Large intestine (tissue), 3 donors: ENCODE measurements around the gene SLC11A1. TPM values are rescaled to one million over a fixed set of nuclear protein-coding genes. Genes with fewer than 3 reads are reported as not detected.

Experiments
- DNase-seq, 2 donors: peaks; one replicate each; pipeline versions ENCODE4 v3.0.0 to v3.0.0-alpha.2; 2013
- H3K27ac ChIP-seq: one replicate; pipeline ENCODE4 v1.5.1; 2013; ENCODE audit warnings: low read length
- H3K27me3 ChIP-seq: 2 replicates; pipeline ENCODE4 v1.6.1; 2013; ENCODE audit warnings: low read length; ENCODE audit not compliant: control insufficient read depth, insufficient read depth
- H3K36me3 ChIP-seq: 2 replicates; pipeline ENCODE4 v1.6.1; 2013; ENCODE audit warnings: low read length; ENCODE audit not compliant: control insufficient read depth, insufficient read depth
- H3K4me1 ChIP-seq: one replicate; pipeline ENCODE4 v1.6.1; 2013; ENCODE audit warnings: low read length; ENCODE audit not compliant: control insufficient read depth, insufficient read depth
- H3K4me3 ChIP-seq: one replicate; pipeline ENCODE4 v1.5.1; 2013; ENCODE audit warnings: low read length
- H3K9me3 ChIP-seq: one replicate; pipeline ENCODE4 v1.6.1; 2013; ENCODE audit warnings: mild to moderate bottlenecking, low read depth, low read length, moderate library complexity; ENCODE audit not compliant: control insufficient read depth
- WGBS: methylation state at CpG from one replicate; pipeline ENCODE4 v1.1.5; 2013; ENCODE audit warnings: low lambda C conversion rate; ENCODE audit not compliant: insufficient coverage; 5-methylcytosine and 5-hydroxymethylcytosine counted together
- polyA plus RNA-seq: library from polyadenylated mRNA; unstranded; fragments of 120-200 nt; gene quantifications from one replicate; pipeline ENCODE4 v1.2.1, GENCODE V29; 2013

Gene SLC11A1
- polyA plus RNA-seq, 1 donor: 0.84 TPM

DNA sequence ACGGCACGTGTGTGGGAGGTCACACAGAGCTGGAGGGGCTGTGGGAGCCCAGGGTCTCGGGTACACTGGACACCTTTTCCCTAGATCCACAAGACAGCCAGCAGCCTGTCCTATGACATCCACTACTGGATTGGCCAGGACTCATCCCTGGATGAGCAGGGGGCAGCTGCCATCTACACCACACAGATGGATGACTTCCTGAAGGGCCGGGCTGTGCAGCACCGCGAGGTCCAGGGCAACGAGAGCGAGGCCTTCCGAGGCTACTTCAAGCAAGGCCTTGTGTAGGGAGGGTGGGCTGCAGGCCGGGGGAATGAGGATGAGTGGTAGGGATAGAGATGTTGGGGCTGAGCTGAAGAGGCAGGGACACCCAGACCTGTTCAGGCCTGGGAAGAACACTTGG is 43.5 kb downstream of the SLC11A1 start:
- no CpG with 5 or more reads among the region's 10 CpGs for WGBS
- DNase-seq: no peak
- H3K9me3 ChIP-seq: peaks cover 2% of the 10 kb centered on the region
- H3K4me3 ChIP-seq: no peak overlapping the region
- H3K27ac ChIP-seq: no peak overlapping the region
- peaks cover 58% of the 10 kb centered on the region for H3K36me3 ChIP-seq
- no peaks in the 10 kb centered on the region for H3K27me3 ChIP-seq
- peaks cover 23% of the 10 kb centered on the region for H3K4me1 ChIP-seq

GRCh38 chr2:218427741-218428140 is 45.7 kb downstream of the SLC11A1 start:
- Histone ChIP-seq H3K9me3 (peaks cover 2% of the 10 kb centered on the region), H3K27ac (no peak overlapping the region), H3K36me3 (peaks cover 78% of the 10 kb centered on the region), H3K4me3 (no peak overlapping the region), H3K27me3 (no peaks in the 10 kb centered on the region), H3K4me1 (peaks cover 11% of the 10 kb centered on the region)
- DNase-seq: no peak
- no CpG with 5 or more reads among the region's 11 CpGs for WGBS

DNA sequence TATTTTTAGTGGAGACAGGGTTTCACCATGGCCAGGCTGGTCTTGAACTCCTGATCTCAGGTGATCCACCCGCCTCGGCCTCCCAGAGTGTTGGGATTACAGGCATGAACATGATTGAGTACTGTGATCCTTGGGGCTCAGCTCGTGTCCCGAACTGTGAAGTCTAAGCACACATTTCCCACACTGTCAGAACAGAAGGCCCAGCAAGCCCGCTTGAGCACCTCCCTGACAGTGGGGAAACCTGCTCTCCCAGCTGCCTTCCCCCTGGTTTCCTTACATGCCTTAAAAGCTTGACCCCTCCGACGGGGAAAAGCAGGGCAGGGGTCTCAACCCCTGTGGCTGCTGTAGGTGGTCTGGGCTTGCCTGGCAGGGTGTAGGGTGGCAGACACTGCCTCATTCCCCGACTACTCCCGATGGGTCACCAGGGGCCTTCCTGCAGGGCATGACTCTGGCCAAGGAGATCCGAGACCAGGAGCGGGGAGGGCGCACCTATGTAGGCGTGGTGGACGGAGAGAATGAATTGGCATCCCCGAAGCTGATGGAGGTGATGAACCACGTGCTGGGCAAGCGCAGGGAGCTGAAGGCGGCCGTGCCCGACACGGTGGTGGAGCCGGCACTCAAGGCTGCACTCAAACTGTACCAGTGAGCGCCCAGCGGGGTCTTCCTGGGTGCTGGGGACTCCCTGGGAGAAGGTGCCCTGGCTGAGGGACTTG is 46.9 kb downstream of the SLC11A1 start:
- Histone ChIP-seq H3K36me3 (peaks cover 75% of the 10 kb centered on the region), H3K4me3 (no peak overlapping the region), H3K27me3 (no peaks in the 10 kb centered on the region), H3K27ac (no peak overlapping the region), H3K4me1 (peaks cover under 1% of the 10 kb centered on the region), H3K9me3 (peaks cover 2% of the 10 kb centered on the region)
- no peak for DNase-seq
- WGBS: no CpG with 5 or more reads among the region's 24 CpGs

DNA sequence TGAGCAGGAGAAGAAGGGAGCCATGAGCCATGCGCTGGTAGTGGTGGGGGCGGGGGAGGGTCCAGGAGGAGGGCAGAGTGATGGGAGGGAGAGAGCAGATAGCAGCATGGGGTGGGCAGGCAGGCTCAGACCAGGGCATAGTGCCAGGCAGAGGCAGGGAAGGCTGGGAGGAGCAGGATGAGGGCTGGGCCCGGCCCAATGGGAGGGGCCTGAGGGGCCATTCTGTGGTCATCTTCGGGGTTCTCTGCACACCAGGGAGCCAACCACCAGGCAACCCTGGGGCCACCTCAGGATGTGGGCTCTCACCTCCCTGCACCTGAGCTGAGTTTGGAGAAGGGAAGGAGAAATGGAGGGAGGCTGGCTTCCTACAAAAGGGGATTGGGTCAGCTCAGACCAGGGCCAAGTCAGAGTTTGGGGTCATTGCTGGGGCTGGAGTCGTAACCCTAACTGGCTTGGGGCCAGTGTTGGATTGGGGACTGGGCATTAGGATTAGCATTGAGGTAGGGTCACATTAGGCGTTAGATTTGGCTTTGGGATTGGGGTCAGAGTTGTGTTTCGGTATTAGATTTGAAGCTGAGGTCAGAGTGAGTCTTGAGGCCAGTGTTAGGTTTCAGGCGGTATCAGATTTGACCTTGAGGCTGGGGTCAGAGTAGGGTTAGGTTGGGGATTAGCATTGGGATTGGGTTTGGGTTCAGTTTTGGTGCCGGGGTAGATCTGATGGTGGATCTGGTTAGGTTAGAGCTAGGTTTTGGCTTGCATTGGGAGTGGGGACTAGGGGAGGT is 48.0 kb downstream of the SLC11A1 start:
- H3K27me3 ChIP-seq: no peaks in the 10 kb centered on the region
- H3K4me1 ChIP-seq: no peaks in the 10 kb centered on the region
- DNase-seq: no peak
- H3K9me3 ChIP-seq: no peaks in the 10 kb centered on the region
- no peak overlapping the region for H3K27ac ChIP-seq
- no peak overlapping the region for H3K4me3 ChIP-seq
- no CpG with 5 or more reads among the region's 9 CpGs for WGBS
- peaks cover 80% of the 10 kb centered on the region for H3K36me3 ChIP-seq

- H3K27me3 ChIP-seq: no peaks in the 10 kb centered on the region
- WGBS: no CpG with 5 or more reads among the region's 11 CpGs
- no peaks in the 10 kb centered on the region for H3K4me1 ChIP-seq
- peaks cover 80% of the 10 kb centered on the region for H3K36me3 ChIP-seq
- H3K27ac ChIP-seq: no peak overlapping the region
- no peak for DNase-seq
- no peaks in the 10 kb centered on the region for H3K9me3 ChIP-seq
- H3K4me3 ChIP-seq: no peak overlapping the region
Measured at GRCh38 chr2:218430721-218431120, 48.6 kb downstream of the SLC11A1 start.

- Histone ChIP-seq H3K27me3 (no peaks in the 10 kb centered on the region), H3K36me3 (peaks cover 86% of the 10 kb centered on the region), H3K4me3 (no peak overlapping the region), H3K27ac (no peak overlapping the region), H3K4me1 (no peaks in the 10 kb centered on the region), H3K9me3 (no peaks in the 10 kb centered on the region)
- no peak for DNase-seq
- WGBS: no CpG with 5 or more reads among the region's 10 CpGs
Measured at GRCh38 chr2:218431878-218432277, 49.8 kb downstream of the SLC11A1 start.

DNA sequence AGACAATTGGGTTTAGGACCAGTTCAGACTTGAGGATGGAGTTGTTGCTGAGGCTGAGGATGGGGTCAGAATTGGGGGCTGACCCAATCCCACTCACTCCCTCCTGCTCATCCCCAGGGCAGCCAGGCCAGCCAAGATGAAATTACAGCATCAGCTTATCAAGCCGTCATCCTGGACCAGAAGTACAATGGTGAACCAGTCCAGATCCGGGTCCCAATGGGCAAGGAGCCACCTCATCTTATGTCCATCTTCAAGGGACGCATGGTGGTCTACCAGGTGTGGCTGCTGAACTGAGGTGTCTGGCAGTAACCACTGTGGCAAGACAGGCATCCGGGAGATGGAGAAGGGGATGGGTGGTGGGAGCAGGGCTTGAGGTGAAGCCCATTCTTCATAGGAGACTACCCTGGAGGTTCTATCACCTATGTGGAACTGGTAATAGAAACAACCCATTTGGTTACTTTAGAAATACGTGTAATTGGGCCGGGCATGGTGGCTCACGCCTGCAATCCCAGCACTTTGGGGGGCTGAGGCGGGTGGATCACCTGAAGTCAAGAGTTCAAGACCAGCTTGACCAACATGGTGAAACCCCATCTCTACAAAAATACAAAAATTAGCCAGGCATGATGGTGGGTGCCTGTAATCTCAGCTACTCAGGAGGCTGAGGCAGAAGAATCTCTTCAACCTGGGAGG is 50.7 kb downstream of the SLC11A1 start:
- WGBS: 100% methylated on average over 1 of the region's 8 CpGs
- Histone ChIP-seq H3K9me3 (no peaks in the 10 kb centered on the region), H3K4me1 (no peaks in the 10 kb centered on the region), H3K27ac (no peak overlapping the region), H3K27me3 (no peaks in the 10 kb centered on the region), H3K36me3 (peaks cover 88% of the 10 kb centered on the region), H3K4me3 (no peak overlapping the region)
- DNase-seq: no peak

DNA sequence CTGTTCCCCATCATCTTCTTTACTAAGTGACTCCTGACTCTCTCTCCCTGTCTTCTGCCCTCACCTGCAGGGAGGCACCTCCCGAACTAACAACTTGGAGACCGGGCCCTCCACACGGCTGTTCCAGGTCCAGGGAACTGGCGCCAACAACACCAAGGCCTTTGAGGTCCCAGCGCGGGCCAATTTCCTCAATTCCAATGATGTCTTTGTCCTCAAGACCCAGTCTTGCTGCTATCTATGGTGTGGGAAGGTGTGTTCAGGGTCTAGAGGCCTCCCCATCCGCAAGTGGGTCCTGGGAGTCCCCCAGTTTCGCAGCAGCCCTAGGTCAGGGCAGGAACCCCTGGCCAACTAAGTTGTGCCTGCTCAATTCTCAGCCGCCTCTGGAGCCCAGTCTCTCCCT is 52.4 kb downstream of the SLC11A1 start:
- Histone ChIP-seq H3K27me3 (no peaks in the 10 kb centered on the region), H3K36me3 (peaks cover 87% of the 10 kb centered on the region)
- WGBS: 100% methylated on average over 1 of the region's 9 CpGs

GRCh38 chr2:218435003-218435982 is 53.2 kb downstream of the SLC11A1 start:
- no peak for DNase-seq
- no CpG with 5 or more reads among the region's 11 CpGs for WGBS

More for the DNA sequence above, 52.4 kb downstream of the SLC11A1 start:
- Histone ChIP-seq H3K4me1 (peaks cover 10% of the 10 kb centered on the region), H3K4me3 (no peak overlapping the region), H3K27ac (no peak overlapping the region), H3K9me3 (no peaks in the 10 kb centered on the region)
- DNase-seq: no peak

More at GRCh38 chr2:218435003-218435982, 53.2 kb downstream of the SLC11A1 start:
- Histone ChIP-seq H3K4me1 (peaks cover 15% of the 10 kb centered on the region), H3K9me3 (no peaks in the 10 kb centered on the region), H3K27me3 (no peaks in the 10 kb centered on the region), H3K36me3 (peaks cover 85% of the 10 kb centered on the region), H3K27ac (no peak overlapping the region), H3K4me3 (no peak overlapping the region)
